Neural progenitor cell (in vitro differentiated cells): ENCODE data around the gene MTRF1L.

ENCODE experiments used
- CTCF ChIP-seq: fragments of 200-600 bp; sonication (generic); IDR thresholded peaks from 2 replicates; pipeline ENCODE4 v1.5.1; 2017; ENCODE audit warnings: antibody characterized with exemption, mild to moderate bottlenecking
- EZH2phosphoT487 ChIP-seq: fragments of 200-600 bp; sonication (generic); IDR thresholded peaks from 2 replicates; pipeline ENCODE4 v1.6.1; 2017; ENCODE audit warnings: antibody characterized with exemption

DNA sequence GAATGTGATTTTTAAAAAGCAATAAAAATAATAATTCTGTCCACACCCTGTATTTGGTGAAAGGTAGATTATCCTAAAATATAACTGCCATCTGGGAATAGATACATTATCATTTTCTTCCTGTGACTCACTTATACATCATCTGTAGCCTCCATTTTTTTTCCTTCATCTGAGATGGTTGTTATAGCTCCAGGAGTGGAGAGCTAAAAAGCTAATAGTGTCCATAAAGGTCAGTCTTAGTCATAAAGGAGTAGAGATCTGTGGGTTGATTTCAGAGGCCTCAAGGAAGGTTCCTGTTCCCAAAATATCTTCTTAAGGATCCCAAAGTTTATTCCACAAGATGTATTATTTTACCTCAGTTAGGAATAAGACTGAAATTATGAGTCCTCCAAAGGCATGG is 60.8 kb downstream of the MTRF1L start:
- TF ChIP-seq CTCF (no peak), EZH2phosphoT487 (no peak)
